ENCODE results near the gene H6PD.

DNA sequence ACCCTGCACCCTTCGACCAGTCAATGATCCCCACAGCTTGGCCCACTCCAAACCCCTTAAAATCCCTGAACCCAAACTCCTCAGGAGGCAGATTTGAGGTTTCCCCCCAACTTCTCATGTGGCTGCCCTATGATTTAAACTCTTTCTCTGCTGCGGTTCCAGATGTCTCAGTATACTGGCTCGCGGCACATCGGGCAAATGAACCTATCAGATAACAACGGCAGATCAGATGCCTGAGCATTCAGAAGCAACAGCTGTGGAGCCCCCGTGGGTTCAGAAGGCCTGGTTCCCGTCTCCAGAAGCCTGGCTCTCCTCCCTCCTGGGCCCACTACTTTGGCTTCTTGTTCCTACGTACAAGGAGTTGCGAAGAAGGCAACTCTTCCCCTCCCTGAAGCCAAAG lies 43.3 kb upstream of the H6PD start:
- TF ChIP-seq ZKSCAN1 (IDR thresholded peaks at IDR 0.05; ENCODE audit: low read depth, low read length), result no peak
- no peak for TF ChIP-seq ZNF263 (CRISPR knock-in tag; IDR thresholded peaks at IDR 0.05; ENCODE audit: borderline replicate concordance)
- TF ChIP-seq, protein P1, sequence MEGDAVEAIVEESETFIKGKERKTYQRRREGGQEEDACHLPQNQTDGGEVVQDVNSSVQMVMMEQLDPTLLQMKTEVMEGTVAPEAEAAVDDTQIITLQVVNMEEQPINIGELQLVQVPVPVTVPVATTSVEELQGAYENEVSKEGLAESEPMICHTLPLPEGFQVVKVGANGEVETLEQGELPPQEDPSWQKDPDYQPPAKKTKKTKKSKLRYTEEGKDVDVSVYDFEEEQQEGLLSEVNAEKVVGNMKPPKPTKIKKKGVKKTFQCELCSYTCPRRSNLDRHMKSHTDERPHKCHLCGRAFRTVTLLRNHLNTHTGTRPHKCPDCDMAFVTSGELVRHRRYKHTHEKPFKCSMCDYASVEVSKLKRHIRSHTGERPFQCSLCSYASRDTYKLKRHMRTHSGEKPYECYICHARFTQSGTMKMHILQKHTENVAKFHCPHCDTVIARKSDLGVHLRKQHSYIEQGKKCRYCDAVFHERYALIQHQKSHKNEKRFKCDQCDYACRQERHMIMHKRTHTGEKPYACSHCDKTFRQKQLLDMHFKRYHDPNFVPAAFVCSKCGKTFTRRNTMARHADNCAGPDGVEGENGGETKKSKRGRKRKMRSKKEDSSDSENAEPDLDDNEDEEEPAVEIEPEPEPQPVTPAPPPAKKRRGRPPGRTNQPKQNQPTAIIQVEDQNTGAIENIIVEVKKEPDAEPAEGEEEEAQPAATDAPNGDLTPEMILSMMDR (IDR thresholded peaks at IDR 0.05 in 2 of 3, conservative IDR thresholded peaks at IDR 0.05 in 1 of 3; ENCODE audit: insufficient read depth in 2 of 3, low read depth in 1 of 3, low read length in 3 of 3), result no peak
- no peak for TF ChIP-seq TRIM25 (IDR thresholded peaks at IDR 0.05; ENCODE audit: borderline replicate concordance)
- no peak for TF ChIP-seq MEF2D (tag; conservative IDR thresholded peaks at IDR 0.05; ENCODE audit: low read depth)
- no peak for TF ChIP-seq ERF (CRISPR knock-in tag; IDR thresholded peaks at IDR 0.05)
